HG02884 (cell line): ENCODE measurements around the gene TTC19.
A peak's percentile ranks its signal among the peaks of the same experiment; 100 is the strongest.

ENCODE experiments used
- ATAC-seq: cut with Tn5 transposase; IDR thresholded peaks from one replicate; pipeline ENCODE4 v1.9.1; 2021; ENCODE audit warnings: mild to moderate bottlenecking, moderate library complexity; ENCODE audit not compliant: unreplicated experiment

TTC19 gene, protein sequence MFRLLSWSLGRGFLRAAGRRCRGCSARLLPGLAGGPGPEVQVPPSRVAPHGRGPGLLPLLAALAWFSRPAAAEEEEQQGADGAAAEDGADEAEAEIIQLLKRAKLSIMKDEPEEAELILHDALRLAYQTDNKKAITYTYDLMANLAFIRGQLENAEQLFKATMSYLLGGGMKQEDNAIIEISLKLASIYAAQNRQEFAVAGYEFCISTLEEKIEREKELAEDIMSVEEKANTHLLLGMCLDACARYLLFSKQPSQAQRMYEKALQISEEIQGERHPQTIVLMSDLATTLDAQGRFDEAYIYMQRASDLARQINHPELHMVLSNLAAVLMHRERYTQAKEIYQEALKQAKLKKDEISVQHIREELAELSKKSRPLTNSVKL

DNA sequence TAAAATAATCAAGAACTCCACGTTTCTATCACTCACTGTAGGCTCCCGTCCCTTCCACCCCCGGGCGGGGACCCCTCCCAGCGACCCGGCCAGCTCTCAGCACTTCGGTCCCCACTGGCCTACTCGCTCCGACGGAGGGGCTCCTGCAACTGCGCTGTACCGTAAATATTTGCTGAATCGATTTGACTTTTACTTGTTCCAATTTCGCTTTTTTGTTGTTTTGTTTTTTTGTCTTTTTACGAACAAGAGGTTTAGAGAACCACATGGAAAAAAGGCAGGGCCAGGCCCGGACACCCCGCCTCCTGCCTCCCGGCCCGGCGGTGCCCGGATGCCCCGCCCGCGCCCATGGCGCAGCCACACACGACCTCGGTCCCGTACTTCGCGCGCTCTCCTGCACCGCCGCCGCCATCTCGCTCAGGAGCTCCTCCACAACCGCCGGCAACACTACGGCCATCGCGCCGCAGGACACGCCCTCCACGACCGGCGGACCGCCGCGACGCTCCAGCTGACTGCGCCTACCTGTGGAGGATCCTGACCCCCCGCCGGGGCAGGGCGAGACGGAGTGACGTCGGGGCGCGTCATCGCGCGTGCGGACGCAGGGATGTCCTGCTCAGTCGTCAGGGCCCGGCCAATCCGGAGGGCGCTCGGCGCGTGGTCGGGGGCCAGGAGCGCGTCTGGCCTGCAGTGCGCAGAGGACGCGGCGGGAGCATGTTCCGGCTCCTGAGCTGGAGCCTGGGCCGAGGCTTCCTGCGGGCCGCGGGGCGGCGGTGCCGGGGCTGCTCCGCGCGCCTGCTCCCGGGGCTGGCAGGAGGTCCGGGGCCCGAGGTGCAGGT lies at the start of gene TTC19, which contains the start of gene ZSWIM7:
TSS of gene TTC19 (plus strand) at position 684 of the 833 bp plus-strand sequence. CDS start at position 709, 25 bp downstream.
TSS of gene ZSWIM7 (minus strand) at position 564 of the 833 bp plus-strand sequence. CDS start at position 454, 110 bp downstream.
- ATAC-seq = peak; percentile 92

DNA sequence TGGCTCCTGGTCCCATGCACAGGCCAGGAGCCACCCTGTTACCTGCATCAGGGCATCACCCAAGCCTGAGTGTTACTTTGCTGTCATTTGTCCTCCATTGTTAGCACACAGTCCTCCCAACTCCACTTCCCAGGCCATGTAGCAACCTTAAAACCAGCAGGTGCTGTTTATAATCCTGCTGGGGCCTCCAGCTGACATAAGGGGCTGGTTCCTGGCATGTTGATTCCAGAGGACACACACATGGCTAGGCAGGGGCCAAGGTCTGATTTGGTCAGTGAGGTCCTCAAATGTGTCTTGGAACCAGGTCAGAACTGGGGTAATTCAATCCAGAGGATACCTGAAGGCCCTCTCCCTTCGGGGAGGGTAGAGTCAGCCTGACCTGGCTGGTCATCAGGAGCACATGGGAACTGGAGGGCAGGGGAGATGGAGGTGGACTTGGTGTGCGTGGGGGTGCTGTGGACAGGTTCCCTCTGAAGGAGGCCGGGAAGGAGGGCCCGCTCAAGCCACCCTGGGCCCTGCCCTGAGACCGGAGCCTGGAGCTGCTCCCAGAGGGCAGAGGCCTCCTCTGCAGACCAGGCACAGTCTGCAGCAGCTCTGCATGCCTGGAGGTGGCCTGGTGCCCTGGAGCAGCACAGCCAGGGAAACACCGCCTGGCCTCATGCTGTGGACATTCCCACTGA lies 48.1 kb upstream of the TTC19 start:
- ATAC-seq = no peak

DNA sequence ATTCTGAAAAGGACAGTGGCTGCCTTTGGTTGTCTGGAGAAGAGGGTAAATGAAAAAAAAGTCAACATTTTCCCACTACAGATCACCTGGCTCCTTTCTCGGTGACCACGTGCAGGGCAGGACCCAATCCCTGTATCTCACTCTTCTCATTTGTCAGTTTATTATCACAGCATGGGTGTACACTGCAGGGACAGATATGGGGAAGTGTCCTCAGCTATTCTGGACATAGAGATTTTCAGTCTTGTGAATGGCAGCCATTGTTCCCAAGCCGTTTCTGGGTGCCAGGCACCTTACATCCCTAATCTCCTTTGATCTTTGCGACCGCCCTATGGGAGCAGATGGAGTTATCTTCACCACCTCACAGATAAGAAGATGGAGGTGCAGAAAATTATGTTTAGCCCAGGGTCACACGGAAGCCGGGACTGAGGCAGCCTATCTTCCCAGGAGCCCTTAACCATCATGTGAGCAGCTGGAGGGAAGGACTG lies 47.5 kb upstream of the TTC19 start:
- no peak for ATAC-seq

DNA sequence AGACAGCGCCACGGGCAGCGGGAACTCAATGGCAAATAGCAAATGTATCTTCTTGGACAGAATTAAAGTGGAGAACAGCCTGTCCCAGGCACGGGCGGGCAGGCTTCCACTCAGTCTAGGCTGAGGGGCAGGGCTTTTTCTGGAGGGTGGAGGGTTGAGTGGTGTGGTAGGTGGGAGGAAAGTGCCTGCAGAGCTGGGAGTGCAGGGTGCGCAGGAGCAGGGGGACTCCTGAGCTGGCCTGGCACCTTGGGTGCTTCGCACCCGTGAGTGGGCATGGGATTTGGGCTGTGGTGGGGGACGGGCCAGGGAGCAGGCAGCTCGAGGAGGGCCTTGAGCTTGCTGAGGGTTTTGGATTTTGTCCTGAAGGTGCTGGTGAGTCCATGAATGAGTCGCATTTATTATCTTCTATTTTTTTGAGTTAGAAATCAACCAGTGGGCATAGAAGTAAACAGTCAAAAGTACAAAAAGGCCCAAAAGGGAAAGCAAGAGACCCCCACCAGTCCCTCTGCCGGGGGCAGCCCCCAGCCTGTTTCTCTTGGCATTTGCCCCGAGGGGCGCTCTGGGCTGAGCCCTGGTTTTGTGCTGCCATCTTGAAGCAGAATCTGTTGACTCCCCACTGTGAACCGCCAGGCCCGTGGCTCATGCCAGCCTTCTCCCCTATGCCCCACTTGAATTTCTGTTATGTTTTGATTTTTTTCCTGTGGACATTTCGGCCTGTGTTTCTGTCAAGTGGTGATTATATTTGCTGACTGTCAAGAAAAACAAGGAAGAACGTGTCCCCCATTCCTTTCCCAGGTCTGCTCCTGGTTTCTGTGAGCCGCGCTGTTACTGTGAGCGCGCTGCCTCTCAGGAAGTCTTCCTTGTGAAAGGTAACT lies 46.5 kb upstream of the TTC19 start:
- ATAC-seq = no peak

DNA sequence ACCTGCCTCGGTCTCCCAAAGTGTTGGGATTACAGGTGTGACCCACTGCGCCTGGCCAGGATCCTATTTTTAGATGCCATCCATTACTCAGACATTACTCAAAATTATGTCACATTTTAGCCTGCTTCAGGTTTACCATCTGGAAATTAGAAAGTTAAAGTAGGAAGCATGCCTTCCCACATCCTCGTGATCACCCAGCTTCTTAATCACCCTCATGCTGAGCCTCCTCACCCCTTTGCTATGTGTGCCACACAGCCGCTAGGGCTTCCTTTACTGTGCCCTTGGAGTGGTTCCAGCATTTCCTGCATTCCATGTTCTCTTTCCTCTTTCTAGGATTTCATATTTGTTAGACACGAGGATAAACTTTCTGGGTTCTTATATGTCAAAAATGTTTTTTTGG lies 45.4 kb upstream of the TTC19 start:
- no peak for ATAC-seq

DNA sequence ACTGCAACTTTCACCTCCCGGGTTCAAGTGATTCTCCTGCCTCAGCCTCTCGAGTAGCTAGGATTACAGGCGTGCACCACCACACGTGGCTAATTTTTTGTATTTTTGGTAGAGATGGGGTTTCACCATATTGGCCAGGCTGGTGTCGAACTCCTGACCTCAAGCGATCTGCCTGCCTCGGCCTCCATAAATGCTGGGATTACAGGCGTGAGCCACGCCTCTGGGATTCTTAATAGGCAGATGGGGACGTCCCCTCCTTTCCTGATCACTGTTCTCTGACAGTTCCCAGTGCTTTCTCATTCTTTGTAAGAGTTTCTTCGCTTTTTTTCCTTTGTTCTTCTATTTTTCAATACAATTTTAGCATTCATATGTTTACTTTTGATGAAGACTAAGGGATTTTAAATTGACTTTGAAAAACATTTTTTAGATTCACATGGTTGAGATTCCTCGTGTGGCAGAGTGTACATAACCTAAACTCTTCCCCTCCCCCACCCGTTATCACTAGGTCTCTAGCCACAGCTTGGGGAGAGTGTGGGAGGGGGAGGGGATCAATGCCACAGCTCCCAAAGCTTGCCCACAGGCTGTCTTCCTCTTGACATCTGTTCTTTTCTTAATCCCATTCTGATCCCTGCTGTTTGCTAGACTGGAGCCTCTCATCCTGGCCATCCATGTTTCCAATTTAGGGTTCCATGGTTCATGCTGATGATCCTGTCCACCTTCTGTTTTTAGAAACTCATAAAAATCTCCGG lies 43.7 kb upstream of the TTC19 start:
- no peak for ATAC-seq

DNA sequence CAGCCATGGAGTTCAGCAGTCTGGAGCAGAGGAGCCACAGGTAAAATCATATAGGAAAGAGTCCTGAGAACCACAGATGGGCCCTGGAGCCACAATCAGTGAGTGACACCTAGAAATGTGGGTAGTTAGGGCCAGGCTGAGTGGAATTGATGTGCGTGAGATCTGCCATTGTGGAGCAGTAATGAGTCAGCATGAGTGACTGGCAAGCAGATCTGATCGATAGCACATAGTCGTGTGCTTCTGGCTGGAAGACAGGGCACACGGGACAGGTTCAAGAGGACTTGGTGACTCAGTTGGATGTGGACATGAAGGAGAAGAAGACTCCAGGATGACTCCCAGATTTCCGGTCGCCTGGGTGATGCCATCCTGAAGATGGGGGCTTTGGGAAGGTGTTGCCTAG lies 42.4 kb upstream of the TTC19 start:
- ATAC-seq = no peak

DNA sequence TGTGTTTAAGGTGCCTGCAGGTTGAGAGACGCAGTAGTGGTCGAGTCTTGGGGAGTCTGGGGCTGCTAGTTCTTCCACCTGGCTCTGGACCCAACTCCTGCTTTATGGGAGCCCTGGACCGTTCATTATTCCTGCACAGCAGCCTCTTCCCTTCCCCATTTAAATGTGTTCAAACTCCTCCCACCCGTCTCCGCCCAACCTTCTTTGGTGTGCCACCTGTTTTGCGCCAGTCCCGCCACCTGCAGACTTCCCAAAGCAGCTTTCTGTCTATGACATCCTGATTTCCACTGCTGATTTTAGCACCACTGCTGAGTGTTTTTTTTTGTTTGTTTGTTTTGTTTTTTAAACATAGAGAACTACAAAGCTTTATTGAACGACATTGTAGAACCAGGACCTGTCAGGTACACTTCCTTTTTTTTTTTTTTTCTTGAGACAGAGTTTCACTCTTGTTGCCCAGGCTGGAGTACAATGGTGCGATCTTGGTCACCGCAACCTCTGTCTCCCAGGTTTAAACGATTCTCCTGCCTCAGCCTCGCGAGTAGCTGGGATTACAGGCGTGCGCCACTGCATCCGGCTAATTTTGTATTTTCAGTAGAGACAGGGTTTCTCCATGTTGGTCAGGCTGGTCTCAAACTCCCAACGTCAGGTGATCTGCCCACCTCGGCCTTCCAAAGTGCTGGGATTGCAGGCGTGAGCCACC lies 41.9 kb upstream of the TTC19 start:
- ATAC-seq = no peak

DNA sequence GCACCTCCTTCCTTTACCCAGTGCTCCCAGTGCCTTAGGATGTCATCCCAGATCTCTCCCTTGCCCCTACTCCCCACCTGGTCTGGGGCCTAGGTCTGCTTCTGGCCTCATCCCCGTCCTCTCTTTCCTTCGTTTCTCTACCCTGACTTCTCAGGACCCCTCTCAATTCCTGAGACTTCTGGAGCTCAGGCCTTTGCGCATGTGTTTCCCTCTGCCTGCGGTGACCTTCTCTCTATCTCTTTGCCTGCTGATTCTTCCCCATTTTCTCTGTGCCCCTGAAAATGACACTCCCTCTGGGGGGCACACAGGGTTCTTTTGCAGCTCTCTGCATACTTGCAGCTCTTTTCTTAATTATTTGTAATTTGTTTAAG lies 41.2 kb upstream of the TTC19 start:
- ATAC-seq = no peak

DNA sequence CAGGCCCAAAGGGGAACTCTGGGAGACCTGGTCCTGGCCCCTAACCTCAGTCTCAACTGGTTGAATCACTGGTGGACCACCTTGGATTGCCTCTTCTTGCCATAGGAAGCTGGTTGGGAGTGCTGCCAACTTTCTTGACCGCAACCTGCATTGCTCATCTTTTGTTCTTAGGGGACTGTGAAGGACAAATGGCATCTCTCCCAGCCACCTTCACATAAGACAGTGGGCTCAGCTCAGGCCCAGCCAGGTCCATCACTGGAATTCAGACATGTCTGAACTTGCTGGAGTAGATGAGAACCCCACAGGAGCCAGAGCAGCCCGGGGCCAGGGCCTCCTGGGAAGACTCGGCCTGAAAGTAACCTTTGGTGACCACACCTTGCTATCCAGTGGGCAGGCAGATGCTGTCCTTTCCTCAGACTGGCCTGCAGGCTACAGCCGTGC lies 35.9 kb upstream of the TTC19 start:
- ATAC-seq = no peak

DNA sequence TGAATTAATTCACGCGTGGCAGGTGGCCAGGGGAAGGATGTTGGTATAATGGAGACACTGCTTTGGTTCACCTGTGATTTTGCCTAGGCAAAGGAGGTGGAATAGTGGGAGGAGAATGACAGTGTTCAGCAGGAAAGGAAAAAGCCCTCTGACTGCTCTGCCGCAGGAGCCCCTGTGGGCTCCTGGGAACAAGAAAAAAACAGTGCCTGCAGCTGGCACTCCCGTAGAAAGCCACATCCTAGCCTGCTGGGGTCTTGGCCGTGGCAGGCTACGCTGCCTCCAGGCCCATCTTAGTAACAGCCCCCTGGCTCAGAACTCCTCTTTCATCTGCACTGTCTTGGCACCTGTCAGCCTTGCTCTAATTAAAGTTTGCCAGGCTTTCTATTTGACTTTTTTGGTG lies 34.1 kb upstream of the TTC19 start:
- no peak for ATAC-seq

DNA sequence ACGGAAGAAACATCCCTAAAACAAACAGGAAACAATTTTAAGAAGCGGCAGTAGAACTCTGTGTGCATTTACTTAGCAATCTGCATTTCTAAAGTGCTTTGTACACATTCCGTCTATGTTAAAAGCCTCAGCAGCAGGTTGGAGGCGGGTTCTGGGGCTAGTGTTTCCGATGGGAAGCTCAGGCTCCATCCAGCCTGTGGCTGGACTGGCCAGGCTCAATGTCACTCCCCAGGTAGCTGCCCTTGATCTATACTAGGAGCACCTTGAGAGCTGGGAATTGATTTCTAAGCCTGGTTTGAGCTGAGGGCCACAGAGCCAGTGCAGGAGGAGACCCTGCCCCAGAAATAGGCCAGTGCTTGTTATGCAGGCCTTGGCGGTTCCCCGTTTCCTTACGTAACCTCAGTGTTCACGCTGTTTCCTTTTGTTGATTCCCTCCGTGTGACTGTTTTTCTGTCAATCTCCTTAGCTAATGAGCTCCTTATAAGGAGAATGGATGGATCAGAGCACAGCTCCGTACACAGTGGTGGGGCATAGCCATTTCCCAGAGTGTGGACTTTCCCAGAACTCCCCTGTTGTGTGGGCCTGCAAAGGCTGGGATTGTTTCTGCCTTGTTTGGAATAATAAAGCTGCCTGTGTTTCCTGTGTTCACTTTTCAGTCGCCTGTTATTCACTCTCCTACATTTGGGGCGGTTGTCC lies 33.3 kb upstream of the TTC19 start:
- ATAC-seq = no peak

DNA sequence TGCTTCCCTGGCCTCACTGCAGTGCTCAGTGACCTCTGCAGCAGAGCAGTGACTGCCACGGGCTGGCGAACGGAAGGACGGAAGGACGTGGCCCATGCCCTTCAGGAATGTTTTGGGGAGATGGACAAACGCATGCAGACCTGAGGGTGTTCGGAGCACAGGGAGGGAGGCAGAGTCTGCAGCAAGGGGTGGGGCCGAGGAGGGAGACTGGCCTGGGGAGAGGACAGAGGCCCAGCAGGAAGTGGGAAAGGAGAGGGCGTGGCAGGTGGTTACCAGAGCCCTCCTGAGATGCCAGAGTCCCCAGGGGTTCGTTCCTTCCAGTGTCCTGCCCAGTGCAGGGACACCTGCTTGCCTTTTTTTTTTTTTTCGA lies 32.8 kb upstream of the TTC19 start:
- ATAC-seq = no peak

DNA sequence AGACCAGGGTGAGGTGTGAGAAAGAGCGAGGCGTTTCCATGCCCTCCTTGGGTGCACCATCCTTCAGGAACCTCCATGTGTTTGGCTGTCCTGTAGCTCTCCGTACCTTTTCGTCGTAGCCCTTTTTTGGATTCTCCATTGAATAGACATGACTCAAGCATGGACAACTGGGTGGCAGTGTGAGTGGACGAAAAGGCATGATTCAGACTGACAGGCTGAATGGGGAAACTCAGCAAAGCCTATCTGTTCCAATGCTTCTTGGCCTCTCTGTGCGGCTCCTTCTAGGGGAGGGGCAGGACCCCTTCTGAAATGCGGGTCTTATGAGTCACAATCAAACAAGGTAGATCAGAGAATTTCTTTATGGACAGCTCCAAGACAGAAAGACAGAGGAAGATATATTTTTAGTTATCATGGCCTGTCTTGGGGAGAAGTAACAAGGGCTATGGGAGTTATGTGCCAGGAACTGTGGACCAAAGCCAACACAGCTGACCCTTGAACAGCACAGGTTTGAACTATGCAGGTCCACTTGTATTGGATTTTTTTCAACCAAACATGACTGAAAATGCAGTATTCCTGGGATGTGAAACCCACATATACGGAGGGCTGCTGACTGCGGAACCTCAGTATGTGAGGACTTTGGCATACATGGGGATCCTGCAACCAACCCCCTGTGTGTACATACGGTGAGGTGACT lies 31.8 kb upstream of the TTC19 start:
- no peak for ATAC-seq

DNA sequence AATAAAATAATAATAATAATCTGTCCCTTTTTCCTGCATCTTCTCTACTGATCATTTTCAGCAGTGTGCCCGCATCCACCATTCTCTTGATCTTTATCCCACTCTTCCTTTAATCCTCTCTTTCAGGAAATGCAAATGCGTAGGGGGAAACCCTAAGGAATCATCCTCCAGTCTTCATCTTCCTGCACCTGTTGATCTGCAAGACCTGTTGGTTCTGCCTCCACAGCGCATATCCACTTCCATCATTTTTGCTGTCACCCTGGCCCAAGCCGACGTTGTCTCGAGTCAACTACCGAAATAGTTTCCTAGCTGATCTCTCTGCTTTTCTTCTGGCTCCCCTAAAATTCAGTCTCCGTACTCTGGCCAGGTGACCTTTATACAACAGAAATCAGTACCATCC lies 30.2 kb upstream of the TTC19 start:
- no peak for ATAC-seq

DNA sequence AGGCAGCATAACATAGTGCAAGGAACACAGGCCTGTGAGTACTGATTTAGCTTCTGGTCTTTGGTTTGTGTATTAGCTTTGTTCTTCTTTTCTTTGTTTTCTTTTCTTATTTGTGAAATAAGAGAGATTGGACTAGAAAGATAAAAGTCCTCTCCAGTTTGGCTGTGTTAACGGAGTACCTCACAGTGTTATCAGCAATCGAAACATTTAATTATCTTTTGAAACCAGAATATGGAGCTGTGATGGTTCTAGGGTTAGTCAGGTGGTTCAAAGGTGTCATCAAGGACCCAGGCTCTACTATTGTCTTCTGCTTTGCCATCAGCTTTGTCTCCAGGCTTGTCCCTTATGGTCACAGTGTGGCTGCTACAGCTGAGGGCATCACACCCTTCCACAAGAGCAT lies 29.1 kb upstream of the TTC19 start:
- no peak for ATAC-seq

DNA sequence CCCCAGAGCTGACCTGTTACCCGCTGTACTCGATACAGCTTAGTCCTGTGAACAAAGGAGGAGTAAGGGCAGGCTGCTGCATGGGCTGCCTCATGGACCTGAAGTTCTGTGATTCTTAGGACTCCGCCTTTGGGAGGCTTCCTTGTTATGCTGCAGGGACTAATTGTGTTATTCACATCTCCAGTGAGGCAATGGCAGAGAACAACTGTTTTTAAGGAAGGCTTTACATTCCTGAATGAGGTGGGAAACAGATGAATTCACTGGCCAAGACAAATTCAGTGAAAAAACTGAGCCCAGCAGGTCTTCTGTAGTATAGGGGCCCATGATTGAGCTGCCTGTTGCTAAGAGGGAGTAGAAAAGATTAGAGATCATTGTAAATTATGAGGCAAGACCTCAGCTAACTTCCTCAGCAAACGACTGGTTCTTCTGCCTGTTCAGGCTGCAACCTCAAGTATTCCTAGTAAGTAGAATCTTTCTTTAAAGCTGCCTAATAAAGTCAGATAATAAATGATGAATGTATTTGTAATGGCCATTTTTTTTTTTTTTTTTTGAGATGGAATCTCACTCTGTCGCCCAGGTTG lies 28.4 kb upstream of the TTC19 start:
- ATAC-seq = no peak

DNA sequence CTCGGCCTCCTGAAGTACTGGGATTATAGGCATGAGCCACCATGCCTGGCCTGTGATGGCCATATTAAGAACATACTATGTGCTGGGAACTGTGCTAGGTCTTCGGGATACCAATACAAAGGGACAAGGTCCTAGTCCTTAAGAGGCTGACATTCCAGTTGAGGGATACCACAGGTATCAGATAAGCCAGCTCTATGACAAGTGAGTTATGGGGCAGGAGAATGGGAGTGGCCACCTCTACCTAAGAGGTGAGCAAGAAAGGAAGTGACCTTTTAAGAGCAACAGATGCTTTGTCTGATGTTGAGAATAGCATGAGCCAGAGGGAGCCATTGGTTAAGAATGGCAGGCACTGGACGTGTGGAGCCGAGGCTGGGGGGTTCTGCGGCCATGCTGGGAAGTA lies 27.7 kb upstream of the TTC19 start:
- no peak for ATAC-seq
